GM12878 (cell line): Measurements from ENCODE around the gene METTL21A.

Source experiments
- FOXM1 ChIP-seq: IDR thresholded peaks from 2 replicates; pipeline ENCODE4 v1.6.1; 2012; ENCODE audit warnings: low read depth, mild to moderate bottlenecking, inconsistent platforms, low read length, moderate library complexity
- JUND ChIP-seq: IDR thresholded peaks from 2 replicates; pipeline ENCODE4 v1.6.1; 2012; ENCODE audit warnings: low read depth, mild to moderate bottlenecking, low read length, improper control_type of control experiment, moderate library complexity
- NR2C2 ChIP-seq: IDR thresholded peaks from 2 replicates; pipeline ENCODE4 v1.6.1; 2011; ENCODE audit warnings: borderline replicate concordance, low read depth; ENCODE audit not compliant: control insufficient read depth, insufficient read length
- NRF1 ChIP-seq: conservative IDR thresholded peaks from 2 replicates; pipeline ENCODE4 v1.6.1; 2011; ENCODE audit warnings: mild to moderate bottlenecking, low read depth, low read length, improper control_type of control experiment
- POLR2A ChIP-seq: IDR thresholded peaks from 2 replicates; pipeline ENCODE4 v1.6.1; 2011; ENCODE audit warnings: low read depth, mild to moderate bottlenecking, low read length
- POLR2AphosphoS5 ChIP-seq: IDR thresholded peaks from 2 replicates; pipeline ENCODE4 v1.6.1; 2011; ENCODE audit warnings: mild to moderate bottlenecking, low read length, inconsistent platforms
- SUPT20H ChIP-seq: IDR thresholded peaks from 2 replicates; pipeline ENCODE4 v1.6.1; 2011; ENCODE audit warnings: low read depth, mild to moderate bottlenecking, low read length, moderate library complexity, borderline replicate concordance; ENCODE audit not compliant: control insufficient read depth
- SUZ12 ChIP-seq: fragments of 200-600 bp; sonication (generic); IDR thresholded peaks from one replicate; pipeline ENCODE4 v1.6.1; 2018; ENCODE audit warnings: antibody characterized with exemption, mild to moderate bottlenecking; ENCODE audit not compliant: unreplicated experiment
- TF ChIP-seq, protein P1 (sequence below): fragments of 450-650 bp; IDR thresholded peaks from 2 replicates; pipeline ENCODE4 v1.6.1; 2017; ENCODE audit warnings: mild to moderate bottlenecking, low read depth, inconsistent platforms; ENCODE audit not compliant: poor library complexity, severe bottlenecking
- TF ChIP-seq, protein P2 (sequence below), 3 experiments: IDR thresholded peaks in 2 of 3; conservative IDR thresholded peaks in 1 of 3; 2 replicates each; pipeline ENCODE4 v1.5.1; 2011; ENCODE audit warnings: low read depth in 3 of 3, low read length in 3 of 3, mild to moderate bottlenecking in 3 of 3, control low read depth in 2 of 3, moderate library complexity in 2 of 3, inconsistent platforms in 1 of 3, mixed read lengths in 1 of 3; ENCODE audit not compliant: control insufficient read depth in 2 of 3, insufficient read depth in 1 of 3; ENCODE audit errors: extremely low read depth in 1 of 3

DNA sequence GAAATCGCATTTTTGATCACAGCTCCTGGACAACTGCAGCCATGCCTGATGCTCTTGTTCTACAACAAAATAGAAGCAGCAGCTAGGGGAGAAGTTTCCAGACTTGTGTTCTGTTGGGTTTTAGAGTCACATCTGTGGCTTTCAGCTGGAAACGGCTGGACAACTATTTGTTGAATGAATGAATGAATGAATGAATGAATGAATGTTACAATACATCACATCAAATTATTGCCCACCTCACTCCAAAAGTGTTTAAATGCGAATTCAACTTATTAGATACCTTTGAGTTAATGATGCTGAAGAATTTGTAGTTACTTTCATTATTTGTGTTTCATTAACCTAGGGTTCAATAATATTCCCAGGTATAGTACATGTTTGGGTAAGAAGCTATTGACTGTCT, 8.5 kb upstream of the METTL21A start:
- TF ChIP-seq SUPT20H (no peak), POLR2A (no peak), JUND (no peak), POLR2AphosphoS5 (no peak), NRF1 (no peak), NR2C2 (no peak), SUZ12 (no peak), FOXM1 (no peak)
- TF ChIP-seq, protein P1, sequence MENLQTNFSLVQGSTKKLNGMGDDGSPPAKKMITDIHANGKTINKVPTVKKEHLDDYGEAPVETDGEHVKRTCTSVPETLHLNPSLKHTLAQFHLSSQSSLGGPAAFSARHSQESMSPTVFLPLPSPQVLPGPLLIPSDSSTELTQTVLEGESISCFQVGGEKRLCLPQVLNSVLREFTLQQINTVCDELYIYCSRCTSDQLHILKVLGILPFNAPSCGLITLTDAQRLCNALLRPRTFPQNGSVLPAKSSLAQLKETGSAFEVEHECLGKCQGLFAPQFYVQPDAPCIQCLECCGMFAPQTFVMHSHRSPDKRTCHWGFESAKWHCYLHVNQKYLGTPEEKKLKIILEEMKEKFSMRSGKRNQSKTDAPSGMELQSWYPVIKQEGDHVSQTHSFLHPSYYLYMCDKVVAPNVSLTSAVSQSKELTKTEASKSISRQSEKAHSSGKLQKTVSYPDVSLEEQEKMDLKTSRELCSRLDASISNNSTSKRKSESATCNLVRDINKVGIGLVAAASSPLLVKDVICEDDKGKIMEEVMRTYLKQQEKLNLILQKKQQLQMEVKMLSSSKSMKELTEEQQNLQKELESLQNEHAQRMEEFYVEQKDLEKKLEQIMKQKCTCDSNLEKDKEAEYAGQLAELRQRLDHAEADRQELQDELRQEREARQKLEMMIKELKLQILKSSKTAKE: no peak
- TF ChIP-seq, protein P2, sequence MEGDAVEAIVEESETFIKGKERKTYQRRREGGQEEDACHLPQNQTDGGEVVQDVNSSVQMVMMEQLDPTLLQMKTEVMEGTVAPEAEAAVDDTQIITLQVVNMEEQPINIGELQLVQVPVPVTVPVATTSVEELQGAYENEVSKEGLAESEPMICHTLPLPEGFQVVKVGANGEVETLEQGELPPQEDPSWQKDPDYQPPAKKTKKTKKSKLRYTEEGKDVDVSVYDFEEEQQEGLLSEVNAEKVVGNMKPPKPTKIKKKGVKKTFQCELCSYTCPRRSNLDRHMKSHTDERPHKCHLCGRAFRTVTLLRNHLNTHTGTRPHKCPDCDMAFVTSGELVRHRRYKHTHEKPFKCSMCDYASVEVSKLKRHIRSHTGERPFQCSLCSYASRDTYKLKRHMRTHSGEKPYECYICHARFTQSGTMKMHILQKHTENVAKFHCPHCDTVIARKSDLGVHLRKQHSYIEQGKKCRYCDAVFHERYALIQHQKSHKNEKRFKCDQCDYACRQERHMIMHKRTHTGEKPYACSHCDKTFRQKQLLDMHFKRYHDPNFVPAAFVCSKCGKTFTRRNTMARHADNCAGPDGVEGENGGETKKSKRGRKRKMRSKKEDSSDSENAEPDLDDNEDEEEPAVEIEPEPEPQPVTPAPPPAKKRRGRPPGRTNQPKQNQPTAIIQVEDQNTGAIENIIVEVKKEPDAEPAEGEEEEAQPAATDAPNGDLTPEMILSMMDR (IDR thresholded peaks at IDR 0.05 in 2 of 3, conservative IDR thresholded peaks at IDR 0.05 in 1 of 3; ENCODE audit: control insufficient read depth in 2 of 3, extremely low read depth in 1 of 3, insufficient read depth in 1 of 3, low read depth in 3 of 3, low read length in 3 of 3): no peak
